AG04450 (cell line): ENCODE measurements around the gene ZAP70. TPM values are rescaled to one million over a fixed set of nuclear protein-coding genes. Genes with fewer than 3 reads are reported as not detected.

Experiments
- CTCF ChIA-PET: fragments of 300-600, 350-600 bp; formaldehyde crosslinking; extraction: SDS; loops from one replicate; lab custom pipeline; 2022; ENCODE audit warnings: antibody characterized with exemption, inconsistent platforms; lab: Charles Lee
- POLR2A ChIA-PET: fragments of 350-600 bp; formaldehyde crosslinking; extraction: SDS; loops from one replicate; lab custom pipeline; 2021; ENCODE audit warnings: antibody characterized with exemption, inconsistent platforms; lab: Yijun Ruan, JAX
- DNase-seq: peaks from one replicate; pipeline ENCODE4 v3.0.0-alpha.2; 2011; ENCODE audit warnings: low read depth, low spot score
- H3K27ac ChIP-seq: one replicate; pipeline ENCODE4 v1.5.1; 2012; ENCODE audit warnings: low read depth, low read length, control low read depth
- H3K27me3 ChIP-seq: one replicate; pipeline ENCODE4 v1.6.0; 2012; ENCODE audit warnings: low read length; ENCODE audit not compliant: control insufficient read depth, insufficient read depth
- H3K4me3 ChIP-seq: 2 replicates; pipeline ENCODE4 v1.5.1; 2011; ENCODE audit warnings: mild to moderate bottlenecking, low read depth, low read length, control low read depth
- H3K9me3 ChIP-seq: 2 replicates; pipeline ENCODE4 v1.5.1; 2012; ENCODE audit warnings: low read length; ENCODE audit not compliant: control insufficient read depth, insufficient read depth
- polyA plus RNA-seq: library from polyadenylated mRNA; depleted of rRNA; stranded (reverse); fragments of >200 nt; gene quantifications from 2 replicates; pipeline ENCODE4 v1.2.3, GENCODE V29; 2011
- TF ChIP-seq, protein P1 (sequence below): IDR thresholded peaks from 2 replicates; pipeline ENCODE4 v1.5.1; 2011; ENCODE audit warnings: low read depth, low read length, control low read depth, inconsistent platforms

Gene ZAP70
- polyA plus RNA-seq, 1 experiment = 0.06 TPM

DNA sequence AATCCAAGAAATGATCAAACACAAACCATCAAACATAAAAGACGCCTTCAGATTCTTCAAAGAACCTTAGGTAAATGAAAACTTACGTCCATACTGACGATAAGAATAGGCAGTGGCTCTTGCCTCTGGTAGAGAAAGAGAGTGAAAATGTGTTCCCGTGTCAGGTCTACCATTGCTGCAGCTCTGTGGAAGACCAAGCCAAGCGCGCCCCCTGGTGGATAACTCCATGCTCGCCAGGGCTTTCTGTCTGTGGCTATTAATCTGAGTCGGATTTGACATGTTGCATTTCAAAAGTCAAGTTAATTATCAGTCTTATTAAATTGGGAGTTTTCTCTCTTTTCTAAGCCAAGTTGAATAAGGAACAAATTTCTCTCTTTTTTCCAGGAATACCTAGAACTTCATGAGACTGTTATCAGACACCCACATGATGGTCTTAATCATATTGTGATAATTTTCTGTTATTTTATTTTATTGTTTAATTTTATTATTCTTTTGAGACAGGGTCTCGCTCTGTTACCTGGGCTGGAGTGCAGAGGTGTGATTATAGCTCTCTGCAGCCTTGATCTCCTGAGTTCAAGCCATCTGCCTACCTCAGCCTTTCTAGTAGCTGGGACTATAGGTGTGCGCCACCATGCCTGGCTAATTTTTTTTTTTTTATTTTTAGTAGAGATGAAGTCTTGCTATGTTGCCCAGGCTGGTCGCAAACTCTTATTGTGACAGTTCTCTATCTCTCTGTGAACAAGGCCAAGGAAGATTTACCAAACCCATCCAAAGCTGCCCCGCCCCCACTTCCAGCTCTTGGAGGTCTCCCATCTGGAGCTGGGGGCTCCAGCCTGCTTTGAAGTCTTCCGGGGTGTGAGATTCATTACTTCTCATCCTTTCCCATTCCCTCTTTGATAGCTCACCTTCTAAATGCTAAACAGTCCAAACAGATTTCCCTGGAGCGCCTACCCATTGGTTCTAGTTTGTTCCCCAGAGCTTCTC, 15.8 kb upstream of the ZAP70 start:
- Histone ChIP-seq H3K27me3 (no peaks in the 10 kb centered on the region), H3K4me3 (no peak overlapping the region), H3K27ac (no peak overlapping the region), H3K9me3 (no peaks in the 10 kb centered on the region; the same call in 1 of the 2 replicates)
- ChIA-PET POLR2A (interaction anchor here (0.7 to 1.1 kb wide), 5 partner anchors 21 to 52 kb away, joined by 3 to 4 read pairs (median 3); partner anchors contain the start of genes ACTR1B and COX5B), CTCF (interaction anchor here (0.5 to 5.9 kb wide), 24 partner anchors 11 to 1930 kb away, joined by 3 to 215 read pairs (median 5); partner anchors contain the start of genes ACTR1B and ANKRD36B)
- peak; percentile 50 for DNase-seq
- TF ChIP-seq, protein P1, sequence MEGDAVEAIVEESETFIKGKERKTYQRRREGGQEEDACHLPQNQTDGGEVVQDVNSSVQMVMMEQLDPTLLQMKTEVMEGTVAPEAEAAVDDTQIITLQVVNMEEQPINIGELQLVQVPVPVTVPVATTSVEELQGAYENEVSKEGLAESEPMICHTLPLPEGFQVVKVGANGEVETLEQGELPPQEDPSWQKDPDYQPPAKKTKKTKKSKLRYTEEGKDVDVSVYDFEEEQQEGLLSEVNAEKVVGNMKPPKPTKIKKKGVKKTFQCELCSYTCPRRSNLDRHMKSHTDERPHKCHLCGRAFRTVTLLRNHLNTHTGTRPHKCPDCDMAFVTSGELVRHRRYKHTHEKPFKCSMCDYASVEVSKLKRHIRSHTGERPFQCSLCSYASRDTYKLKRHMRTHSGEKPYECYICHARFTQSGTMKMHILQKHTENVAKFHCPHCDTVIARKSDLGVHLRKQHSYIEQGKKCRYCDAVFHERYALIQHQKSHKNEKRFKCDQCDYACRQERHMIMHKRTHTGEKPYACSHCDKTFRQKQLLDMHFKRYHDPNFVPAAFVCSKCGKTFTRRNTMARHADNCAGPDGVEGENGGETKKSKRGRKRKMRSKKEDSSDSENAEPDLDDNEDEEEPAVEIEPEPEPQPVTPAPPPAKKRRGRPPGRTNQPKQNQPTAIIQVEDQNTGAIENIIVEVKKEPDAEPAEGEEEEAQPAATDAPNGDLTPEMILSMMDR = peak; percentile 95

DNA sequence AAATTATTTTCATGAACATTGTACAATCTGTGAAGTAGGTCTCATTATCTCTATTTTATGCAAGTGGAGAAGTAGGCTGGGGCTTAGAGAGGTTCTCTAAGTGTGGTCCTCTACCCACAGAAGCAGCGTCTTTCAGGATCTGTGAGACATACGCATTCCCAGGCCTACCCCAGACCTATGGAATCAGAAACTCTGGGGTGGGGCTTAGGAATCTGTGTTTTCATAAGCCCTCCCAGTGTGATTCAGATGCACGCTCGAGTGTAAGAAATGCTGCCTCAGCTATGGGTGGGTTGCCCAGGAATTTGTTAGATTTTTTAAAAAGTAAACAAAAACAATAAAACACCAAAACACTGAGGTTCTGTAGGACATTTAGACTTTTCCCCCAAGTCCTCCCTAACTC, 14.8 kb upstream of the ZAP70 start:
- no peaks in the 10 kb centered on the region; the same call in 1 of the 2 replicates for H3K9me3 ChIP-seq
- H3K4me3 ChIP-seq = no peak overlapping the region
- no peak overlapping the region for H3K27ac ChIP-seq
- TF ChIP-seq, protein P1 = no peak
- ChIA-PET POLR2A (interaction anchor here (0.8 to 1.1 kb wide), 2 partner anchors 20 to 36 kb away, joined by 3 to 4 read pairs; no protein-coding TSS in a partner anchor), CTCF (interaction anchor here (0.7 to 5.9 kb wide), 16 partner anchors 10 to 688 kb away, joined by 3 to 215 read pairs (median 7); partner anchors contain the start of genes ACTR1B, ANKRD36B and COX5B)
- H3K27me3 ChIP-seq = peaks cover 3% of the 10 kb centered on the region
- no peak for DNase-seq

GRCh38 chr2:97699765-97700444, 13.5 kb upstream of the ZAP70 start:
- no peaks in the 10 kb centered on the region for H3K9me3 ChIP-seq
- POLR2A ChIA-PET = interaction anchor here (0.9 kb wide), 1 partner anchor 9 kb away, joined by 3 read pairs; no protein-coding TSS in a partner anchor
- CTCF ChIA-PET = interaction anchor here (0.6 to 5.9 kb wide), 59 partner anchors 8 to 1206 kb away, joined by 3 to 215 read pairs (median 4); partner anchors contain the start of genes ACTR1B, ANKRD36B and COX5B

GRCh38 chr2:97701186-97701585, 12.2 kb upstream of the ZAP70 start:
- TF ChIP-seq, protein P1 = no peak
- Histone ChIP-seq H3K9me3 (no peaks in the 10 kb centered on the region), H3K27ac (no peak overlapping the region), H3K4me3 (no peak overlapping the region), H3K27me3 (peaks cover 3% of the 10 kb centered on the region)
- ChIA-PET CTCF (interaction anchor here (0.9 to 5.2 kb wide), 9 partner anchors 16 to 685 kb away, joined by 3 to 107 read pairs (median 8); partner anchors contain the start of gene COX5B), POLR2A (interaction anchor here (0.9 kb wide), 1 partner anchor 8 kb away, joined by 3 read pairs; no protein-coding TSS in a partner anchor)
- no peak for DNase-seq

More at GRCh38 chr2:97699765-97700444, 13.5 kb upstream of the ZAP70 start:
- Histone ChIP-seq H3K4me3 (no peak overlapping the region), H3K27ac (no peak overlapping the region), H3K27me3 (peaks cover 3% of the 10 kb centered on the region)
- TF ChIP-seq, protein P1 = peak; percentile 90
- DNase-seq = peak; percentile 23
